SH-SY5Y (cell line): Measurements from ENCODE around the gene TMEM109.

Source experiments
- GATA2 ChIP-seq: IDR thresholded peaks from 2 replicates; pipeline ENCODE4 v1.6.1; 2011; ENCODE audit warnings: mild to moderate bottlenecking, low read depth, low read length
- GATA3 ChIP-seq: IDR thresholded peaks from 2 replicates; pipeline ENCODE4 v1.6.1; 2011; ENCODE audit warnings: low read depth, mild to moderate bottlenecking, low read length, moderate library complexity

DNA sequence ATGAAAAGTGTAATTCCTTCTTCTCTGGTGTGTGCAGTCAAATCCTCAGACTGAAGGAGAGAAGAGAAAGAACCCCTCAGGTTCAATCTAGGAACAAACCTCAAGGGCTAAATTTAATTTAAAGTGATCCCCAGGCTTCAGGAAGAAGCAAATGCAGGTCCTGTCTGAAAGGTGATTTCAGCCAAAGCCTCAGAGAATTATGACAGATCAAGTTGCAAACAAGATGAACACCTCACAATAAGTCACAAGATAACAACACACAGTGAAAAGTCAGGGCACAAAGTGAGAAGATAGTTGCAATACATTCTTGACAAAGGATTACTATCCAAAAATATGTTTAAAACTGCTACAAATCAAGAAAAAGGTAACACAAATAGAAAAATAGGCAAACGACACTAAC lies 34.9 kb upstream of the TMEM109 start:
- no peak for TF ChIP-seq GATA2
- no peak for TF ChIP-seq GATA3
